GM04503 (cell line): Measurements from ENCODE around the gene CUX1.

ENCODE experiments used
- DNase-seq: peaks from one replicate; pipeline ENCODE4 v3.0.0-alpha.2; 2012; ENCODE audit warnings: low read depth

CUX1 gene

GRCh38 chr7:102272075-102272916 is 454.9 kb downstream of the CUX1 start:
- no peak for DNase-seq

- no peak for DNase-seq
Measured at GRCh38 chr7:102272917-102273748, 455.7 kb downstream of the CUX1 start.

GRCh38 chr7:102273749-102274712 is 456.6 kb downstream of the CUX1 start:
- DNase-seq: peak; percentile 34

- no peak for DNase-seq
Measured at GRCh38 chr7:102275123-102275703, 457.8 kb downstream of the CUX1 start.

- no peak for DNase-seq
Measured at GRCh38 chr7:102277901-102278300, 460.5 kb downstream of the CUX1 start.

GRCh38 chr7:102279537-102280400 is 462.3 kb downstream of the CUX1 start:
- no peak for DNase-seq

- no peak for DNase-seq
Measured at GRCh38 chr7:102280521-102280920, 463.1 kb downstream of the CUX1 start.

GRCh38 chr7:102281785-102282184 is 464.4 kb downstream of the CUX1 start:
- DNase-seq: no peak

GRCh38 chr7:102282465-102283362 is 465.3 kb downstream of the CUX1 start:
- DNase-seq: no peak

- DNase-seq: no peak
Measured at GRCh38 chr7:102283477-102284189, 466.2 kb downstream of the CUX1 start.

GRCh38 chr7:102284399-102284798 is 467.0 kb downstream of the CUX1 start:
- no peak for DNase-seq

- no peak for DNase-seq
Measured at GRCh38 chr7:102284891-102285539, 467.6 kb downstream of the CUX1 start.

- no peak for DNase-seq
Measured at GRCh38 chr7:102285540-102286236, 468.3 kb downstream of the CUX1 start.

GRCh38 chr7:102286237-102287110 is 469.0 kb downstream of the CUX1 start, which contains the start of gene SH2B2:
SH2B2 (plus strand) TSS chr7:102286868; CDS start chr7:102300551, 13,683 bp downstream.
- DNase-seq: no peak

- DNase-seq: no peak
Measured at GRCh38 chr7:102287111-102287980, 469.9 kb downstream of the CUX1 start.

- no peak for DNase-seq
Measured at GRCh38 chr7:102287981-102288278, 470.5 kb downstream of the CUX1 start.
